Osteocyte (in vitro differentiated cells): ENCODE measurements around the gene ACSS2. TPM values are rescaled to one million over a fixed set of nuclear protein-coding genes. Genes with fewer than 3 reads are reported as not detected.

Experiments used
- DNase-seq: peaks from one replicate; pipeline ENCODE4 v3.0.0; 2021; ENCODE audit warnings: mixed read lengths; ENCODE audit not compliant: unreplicated experiment; ENCODE audit errors: extremely low spot score
- H3K27ac Mint-ChIP-seq: one replicate; pipeline ENCODE4 v1.8.0; 2021; ENCODE audit warnings: mild to moderate bottlenecking, mixed read lengths; ENCODE audit not compliant: unreplicated experiment
- H3K27me3 Mint-ChIP-seq: one replicate; pipeline ENCODE4 v1.8.0; 2021; ENCODE audit warnings: mixed read lengths; ENCODE audit not compliant: unreplicated experiment
- H3K36me3 Mint-ChIP-seq: one replicate; pipeline ENCODE4 v1.8.0; 2021; ENCODE audit warnings: mixed read lengths; ENCODE audit not compliant: unreplicated experiment
- H3K4me1 Mint-ChIP-seq: one replicate; pipeline ENCODE4 v1.8.0; 2021; ENCODE audit warnings: mixed read lengths; ENCODE audit not compliant: unreplicated experiment
- H3K4me3 Mint-ChIP-seq: one replicate; pipeline ENCODE4 v1.8.0; 2021; ENCODE audit warnings: mild to moderate bottlenecking, moderate library complexity, mixed read lengths; ENCODE audit not compliant: unreplicated experiment
- H3K9me3 Mint-ChIP-seq: one replicate; pipeline ENCODE4 v1.8.0; 2021; ENCODE audit warnings: mixed read lengths; ENCODE audit not compliant: unreplicated experiment
- CTCF ChIP-seq: fragments of 200-600 bp; sonication (generic); IDR thresholded peaks from 2 replicates; pipeline ENCODE4 v1.5.0; 2021; ENCODE audit warnings: antibody characterized with exemption, mild to moderate bottlenecking, moderate library complexity
- total RNA-seq: library from RNA; stranded (reverse); gene quantifications from 2 replicates; pipeline ENCODE4 v1.2.1, GENCODE V29; 2021

Gene ACSS2
- total RNA-seq, 1 donor from 2014 or later, result 31.1 TPM

- no peak for DNase-seq
- H3K36me3 Mint-ChIP-seq, result no peaks in the 10 kb centered on the region
- TF ChIP-seq CTCF, result no peak
- no peaks in the 10 kb centered on the region for H3K27me3 Mint-ChIP-seq
- H3K27ac Mint-ChIP-seq, result no peak overlapping the region
- H3K4me3 Mint-ChIP-seq, result no peak overlapping the region
- H3K9me3 Mint-ChIP-seq, result no peaks in the 10 kb centered on the region
- no peaks in the 10 kb centered on the region for H3K4me1 Mint-ChIP-seq
These were observed 88.1 kb downstream of the ACSS2 start for GRCh38 chr20:34964486-34964885.

- TF ChIP-seq CTCF, result no peak
- Mint-ChIP-seq H3K4me1 (no peaks in the 10 kb centered on the region), H3K4me3 (no peak overlapping the region), H3K36me3 (no peaks in the 10 kb centered on the region), H3K27me3 (no peaks in the 10 kb centered on the region), H3K27ac (no peak overlapping the region), H3K9me3 (no peaks in the 10 kb centered on the region)
- no peak for DNase-seq
These were observed 88.6 kb downstream of the ACSS2 start for GRCh38 chr20:34965051-34965450.

GRCh38 chr20:34967421-34967820 is 91.0 kb downstream of the ACSS2 start:
- Mint-ChIP-seq H3K27me3 (no peaks in the 10 kb centered on the region), H3K4me1 (no peaks in the 10 kb centered on the region), H3K4me3 (no peak overlapping the region), H3K9me3 (no peaks in the 10 kb centered on the region), H3K27ac (no peak overlapping the region), H3K36me3 (no peaks in the 10 kb centered on the region)
- no peak for TF ChIP-seq CTCF
- DNase-seq, result no peak

- H3K27ac Mint-ChIP-seq, result no peak overlapping the region
- no peaks in the 10 kb centered on the region for H3K9me3 Mint-ChIP-seq
- H3K4me3 Mint-ChIP-seq, result no peak overlapping the region
- no peaks in the 10 kb centered on the region for H3K4me1 Mint-ChIP-seq
- TF ChIP-seq CTCF, result no peak
- no peak for DNase-seq
- H3K36me3 Mint-ChIP-seq, result no peaks in the 10 kb centered on the region
- peaks cover under 1% of the 10 kb centered on the region for H3K27me3 Mint-ChIP-seq
These were observed 91.8 kb downstream of the ACSS2 start for GRCh38 chr20:34968042-34968775.

GRCh38 chr20:34970193-34970840 is 93.9 kb downstream of the ACSS2 start:
- no peak for DNase-seq
- peaks cover 5% of the 10 kb centered on the region for H3K27me3 Mint-ChIP-seq
- H3K36me3 Mint-ChIP-seq, result no peaks in the 10 kb centered on the region
- H3K4me3 Mint-ChIP-seq, result no peak overlapping the region
- no peaks in the 10 kb centered on the region for H3K9me3 Mint-ChIP-seq
- no peaks in the 10 kb centered on the region for H3K4me1 Mint-ChIP-seq
- no peak overlapping the region for H3K27ac Mint-ChIP-seq
- TF ChIP-seq CTCF, result no peak
